IMR-90 (cell line): Measurements from ENCODE around the gene SYNPO. TPM values are rescaled to one million over a fixed set of nuclear protein-coding genes. Genes with fewer than 3 reads are reported as not detected.

Experiments used
- ATAC-seq: fragments of 200-7000 bp; cut with Tn5 transposase; 2 replicates; pipeline ENCODE4 v1.9.1; 2020; ENCODE audit warnings: low read depth, mild to moderate bottlenecking, moderate library complexity
- BruUV-seq: library from RNA; stranded (reverse); fragments of 400-500 nt; replicated peaks from 2 replicates; lab custom pipeline; 2021; lab: Mats Ljungman, UMichigan
- CTCF ChIA-PET: fragments of 300-600 bp; formaldehyde crosslinking; extraction: SDS; loops from one replicate; lab custom pipeline; 2021; ENCODE audit warnings: antibody characterized with exemption; lab: Yijun Ruan, JAX
- POLR2A ChIA-PET: fragments of 300-600 bp; sonication (Branson Sonifier 250); formaldehyde crosslinking; loops from one replicate; lab custom pipeline; 2022; ENCODE audit warnings: antibody characterized with exemption; ENCODE audit not compliant: unreplicated experiment; lab: Charles Lee
- DNase-seq: peaks from one replicate; pipeline ENCODE4 v3.0.0; 2013
- H2AFZ ChIP-seq: replicated peaks from 2 replicates; pipeline ENCODE3; 2013; ENCODE audit warnings: low read length, mild to moderate bottlenecking; ENCODE audit not compliant: poor library complexity
- H2AK5ac ChIP-seq: 2 replicates; pipeline ENCODE4 v1.6.1; 2013; ENCODE audit warnings: low read depth, low read length, inconsistent platforms
- H2AK9ac ChIP-seq: replicated peaks from 2 replicates; pipeline ENCODE3; 2013; ENCODE audit warnings: mild to moderate bottlenecking, low read depth, low read length, moderate library complexity; ENCODE audit not compliant: poor library complexity
- H2BK120ac ChIP-seq: 2 replicates; pipeline ENCODE4 v1.6.1; 2013; ENCODE audit warnings: low read depth, low read length, inconsistent platforms
- H2BK15ac ChIP-seq: 3 replicates; pipeline ENCODE4 v1.6.1; 2013; ENCODE audit warnings: low read depth, low read length, inconsistent platforms
- H2BK20ac ChIP-seq: 2 replicates; pipeline ENCODE4 v1.6.1; 2013; ENCODE audit warnings: low read depth, mild to moderate bottlenecking, inconsistent platforms, low read length, moderate library complexity
- H2BK5ac ChIP-seq: 2 replicates; pipeline ENCODE4 v1.6.1; 2013; ENCODE audit warnings: mild to moderate bottlenecking, low read depth, low read length, inconsistent platforms; ENCODE audit not compliant: poor library complexity, severe bottlenecking
- H3K14ac ChIP-seq: replicated peaks from 2 replicates; pipeline ENCODE4 v1.6.1; 2013; ENCODE audit warnings: low read depth, low read length, inconsistent platforms
- H3K18ac ChIP-seq: 2 replicates; pipeline ENCODE4 v1.6.1; 2013; ENCODE audit warnings: low read depth, low read length, control low read depth
- H3K23ac ChIP-seq: 2 replicates; pipeline ENCODE4 v1.6.1; 2013; ENCODE audit warnings: low read depth, low read length, inconsistent platforms
- H3K27ac ChIP-seq: 2 replicates; pipeline ENCODE4 v1.5.1; 2013; ENCODE audit warnings: mild to moderate bottlenecking, control low read depth, low read length; ENCODE audit not compliant: insufficient read depth
- H3K27me3 ChIP-seq: 2 replicates; pipeline ENCODE4 v1.6.1; 2013; ENCODE audit warnings: low read length; ENCODE audit not compliant: control insufficient read depth, insufficient read depth
- H3K36me3 ChIP-seq: 2 replicates; pipeline ENCODE4 v1.6.1; 2013; ENCODE audit warnings: low read length, mixed read lengths; ENCODE audit not compliant: control insufficient read depth, insufficient read depth
- H3K4ac ChIP-seq: 2 replicates; pipeline ENCODE4 v1.6.1; 2013; ENCODE audit warnings: low read depth, low read length, inconsistent platforms
- H3K4me1 ChIP-seq: 2 replicates; pipeline ENCODE4 v1.6.1; 2013; ENCODE audit warnings: low read length, mixed read lengths; ENCODE audit not compliant: control insufficient read depth, insufficient read depth
- H3K4me2 ChIP-seq: 2 replicates; pipeline ENCODE4 v1.6.1; 2013; ENCODE audit warnings: low read depth, mild to moderate bottlenecking, control low read depth, low read length, moderate library complexity
- H3K4me3 ChIP-seq: 2 replicates; pipeline ENCODE4 v1.5.1; 2013; ENCODE audit warnings: low read depth, mild to moderate bottlenecking, control low read depth, low read length, moderate library complexity; ENCODE audit not compliant: insufficient read depth
- H3K56ac ChIP-seq: 2 replicates; pipeline ENCODE4 v1.6.1; 2013; ENCODE audit warnings: low read length, inconsistent platforms; ENCODE audit not compliant: insufficient read depth; ENCODE audit errors: extremely low read depth
- H3K79me1 ChIP-seq, 2 experiments: 2 replicates each; pipeline ENCODE4 v1.6.1; 2013; ENCODE audit warnings: low read length in 2 of 2, inconsistent platforms in 1 of 2, low read depth in 1 of 2
- H3K9ac ChIP-seq: 2 replicates; pipeline ENCODE4 v1.6.1; 2013; ENCODE audit warnings: low read depth, low read length, control low read depth
- H3K9me1 ChIP-seq: 2 replicates; pipeline ENCODE4 v1.6.1; 2013; ENCODE audit warnings: low read length, inconsistent platforms; ENCODE audit not compliant: insufficient read depth
- H3K9me3 ChIP-seq: 2 replicates; pipeline ENCODE4 v1.6.1; 2013; ENCODE audit warnings: low read length; ENCODE audit not compliant: control insufficient read depth, insufficient read depth
- H4K20me1 ChIP-seq: 2 replicates; pipeline ENCODE4 v1.6.1; 2013; ENCODE audit warnings: low read length, inconsistent platforms; ENCODE audit not compliant: insufficient read depth
- H4K5ac ChIP-seq: 2 replicates; pipeline ENCODE4 v1.6.1; 2013; ENCODE audit warnings: mild to moderate bottlenecking, low read depth, low read length, control low read depth
- H4K8ac ChIP-seq, 2 experiments: 2 replicates each; pipeline ENCODE4 v1.6.1; 2013; ENCODE audit warnings: low read depth in 2 of 2, low read length in 2 of 2, control low read depth in 1 of 2, inconsistent platforms in 1 of 2
- H4K91ac ChIP-seq: 2 replicates; pipeline ENCODE4 v1.6.1; 2013; ENCODE audit warnings: low read depth, low read length, inconsistent platforms; ENCODE audit not compliant: insufficient read depth
- CHD1 ChIP-seq: IDR thresholded peaks from 2 replicates; pipeline ENCODE4 v1.6.1; 2012; ENCODE audit warnings: low read depth, low read length, improper control_type of control experiment
- CTCF ChIP-seq: conservative IDR thresholded peaks from 2 replicates; pipeline ENCODE4 v1.5.1; 2012; ENCODE audit warnings: mild to moderate bottlenecking, low read depth, low read length, improper control_type of control experiment
- NFE2L2 ChIP-seq: fragments of 150-350 bp; IDR thresholded peaks from 2 replicates; pipeline ENCODE4 v1.6.1; 2016; ENCODE audit warnings: low read depth, mild to moderate bottlenecking, low read length
- SMC3 ChIP-seq: fragments of 150-350 bp; IDR thresholded peaks from 2 replicates; pipeline ENCODE4 v1.6.1; 2016; ENCODE audit warnings: low read depth, mild to moderate bottlenecking, antibody characterized with exemption, low read length, moderate library complexity
- WGBS, 2 experiments: methylation state at CpG; one replicate each; pipeline versions ENCODE4 v1.1.5 to v1.1.7; 2013; ENCODE audit warnings: missing lambda C conversion rate in 2 of 2; ENCODE audit not compliant: insufficient read length in 1 of 2; ENCODE audit errors: extremely low coverage in 2 of 2; 5-methylcytosine and 5-hydroxymethylcytosine counted together
- dilution Hi-C: fragments of 300-500 bp; cut with HindIII; formaldehyde crosslinking; loops from one replicate; pipeline ENCODE4 v1.14.3; 2018; ENCODE audit warnings: low sequenced_read_pairs; ENCODE audit not compliant: unreplicated experiment
- in situ Hi-C: fragments of 300-500 bp; cut with MboI; formaldehyde crosslinking; loops from 3 replicates; pipeline ENCODE4 v1.14.3; 2019; ENCODE audit warnings: low sequenced_read_pairs, inconsistent platforms, mixed read lengths
- intact Hi-C: fragments of 100-400 bp; cut with micrococcal nuclease; formaldehyde crosslinking; loops from 2 replicates; pipeline ENCODE4 v1.10.0; 2022
- polyA plus RNA-seq, 3 experiments: library from polyadenylated mRNA; depleted of rRNA; stranded (reverse); fragments of >200 nt; gene quantifications; 2 replicates each; pipeline ENCODE4 v1.2.3, GENCODE V29; 2012; ENCODE audit warnings: low replicate concordance in 1 of 3
- total RNA-seq: library from RNA; depleted of rRNA; stranded (reverse); fragments of >200 nt; gene quantifications from 2 replicates; pipeline ENCODE4 v1.2.3, GENCODE V29; 2012

The SYNPO gene
- total and polyA plus RNA-seq, 2 of the 4 experiments (the other 2 are of a cell fraction) = 3.0 to 24.8 TPM

- Histone ChIP-seq H4K5ac (no peak overlapping the region), H3K4me3 (no peak overlapping the region), H3K23ac (no peak overlapping the region), H3K27me3 (peaks cover 3% of the 10 kb centered on the region; the same call in 1 of the 2 replicates), H3K9me3 (no peaks in the 10 kb centered on the region), H3K9me1 (no peaks in the 10 kb centered on the region), H3K36me3 (no peaks in the 10 kb centered on the region), H2BK20ac (no peak overlapping the region), H2AFZ (no peak overlapping the region), H3K79me1 (no peaks in the 10 kb centered on the region), H4K8ac (no peak overlapping the region), H3K4me1 (peaks cover 7% of the 10 kb centered on the region), H3K27ac (no peak overlapping the region), H4K91ac (no peak overlapping the region), H2BK15ac (no peak overlapping the region), H2BK5ac (no peak overlapping the region), H3K4ac (no peak overlapping the region), H2AK9ac (no peak overlapping the region), H3K4me2 (no peak overlapping the region), H2BK120ac (no peak overlapping the region), H3K14ac (no peak overlapping the region), H4K20me1 (no peaks in the 10 kb centered on the region), H3K56ac (no peak overlapping the region), H2AK5ac (no peak overlapping the region; the same call in 1 of the 2 replicates), H3K9ac (no peak overlapping the region), H3K18ac (no peak overlapping the region)
- dilution Hi-C loops (no loop called here), in situ Hi-C loops (no loop called here), intact Hi-C loops (no loop called here)
- CTCF ChIA-PET = no interaction called here
- no peak for TF ChIP-seq CHD1
- no peak for TF ChIP-seq NFE2L2
- no peak for TF ChIP-seq CTCF
- no peak for TF ChIP-seq SMC3
- POLR2A ChIA-PET = no interaction called here
- DNase-seq = no peak
- WGBS, 2 experiments = no CpG with 5 or more reads among the region's 3 CpGs
- ATAC-seq = no peak
- no TSS peak for BruUV-seq
These were observed 37.0 kb upstream of the SYNPO start for GRCh38 chr5:150603491-150603890.
